HTERT RPE-1 (cell line): ENCODE results near the gene NBPF20.
"Not testable (repeated sequence)": the region's sequence is repeated elsewhere in the genome, so short reads cannot be mapped to it uniquely, and the experiment has no call there.

Experiments used
- in situ Hi-C: fragments of 300-500 bp; cut with MboI; formaldehyde crosslinking; loops from 4 replicates; pipeline ENCODE4 v1.14.3; 2020; ENCODE audit warnings: low sequenced_read_pairs

Gene NBPF20

GRCh38 chr1:145430830-145431229 is 5.4 kb upstream of the NBPF20 start:
- in situ Hi-C loops, result not testable (repeated sequence)

GRCh38 chr1:145429329-145429728 is 3.9 kb upstream of the NBPF20 start:
- in situ Hi-C loops, result not testable (repeated sequence)

DNA sequence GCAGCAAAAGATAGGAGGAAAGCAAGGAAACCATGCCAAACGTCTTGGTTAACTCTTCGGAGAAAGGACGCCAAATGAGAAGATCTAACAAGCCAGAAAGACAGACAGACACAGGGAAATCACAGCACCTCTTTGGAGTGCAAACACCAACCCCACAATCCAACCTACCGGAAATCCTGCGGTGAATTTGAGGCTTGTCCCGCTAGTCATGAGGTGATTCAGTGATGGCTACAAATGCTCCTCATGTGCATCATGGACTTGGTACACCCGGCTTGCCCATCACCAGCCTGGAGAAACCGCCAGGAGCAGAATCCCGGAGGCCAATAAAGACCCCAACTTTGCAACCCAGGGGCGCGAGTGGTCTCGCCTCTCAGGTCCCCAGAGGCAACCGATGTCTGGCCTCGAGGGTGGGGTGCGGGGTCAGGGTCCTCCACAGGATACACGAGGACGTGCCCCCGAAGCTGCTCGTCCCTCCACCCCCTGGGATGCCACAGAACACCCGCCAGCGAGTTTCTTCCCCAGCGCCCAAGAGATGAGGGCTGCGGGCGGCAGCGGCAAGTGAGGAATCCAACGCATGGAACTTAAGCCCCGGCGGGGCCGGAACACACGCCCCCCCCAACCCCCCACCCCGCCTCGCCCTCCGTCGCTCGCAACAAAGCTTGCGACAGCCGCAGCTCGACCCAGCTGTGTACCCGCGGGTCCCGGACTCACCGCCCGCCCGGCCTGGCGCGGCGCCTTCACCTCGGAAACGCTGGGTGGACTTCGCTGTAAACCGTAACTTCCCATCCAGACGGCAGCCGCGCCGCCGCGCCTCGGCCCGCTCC is 579 bp downstream of the NBPF20 start:
- in situ Hi-C loops, result not testable (repeated sequence)

DNA sequence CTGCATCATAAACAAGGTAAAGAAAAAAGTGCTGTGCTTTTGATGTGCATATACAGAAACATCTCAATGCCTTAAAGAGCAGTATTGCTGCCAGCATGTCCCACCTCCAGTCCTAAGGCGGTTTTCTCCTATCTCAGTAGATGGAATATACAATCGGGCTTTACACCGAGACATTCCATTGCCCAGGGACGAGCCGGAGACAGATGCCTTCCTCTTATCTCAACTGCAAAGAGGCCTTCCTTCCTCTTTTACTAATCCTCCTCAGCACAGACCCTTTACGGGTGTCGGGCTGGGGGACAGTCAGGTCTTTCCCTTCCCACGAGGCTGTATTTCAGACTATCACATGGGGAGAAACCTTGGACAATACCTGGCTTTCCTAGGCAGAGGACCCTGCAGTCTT is 10.3 kb downstream of the NBPF20 start:
- in situ Hi-C loops, result not testable (repeated sequence)

DNA sequence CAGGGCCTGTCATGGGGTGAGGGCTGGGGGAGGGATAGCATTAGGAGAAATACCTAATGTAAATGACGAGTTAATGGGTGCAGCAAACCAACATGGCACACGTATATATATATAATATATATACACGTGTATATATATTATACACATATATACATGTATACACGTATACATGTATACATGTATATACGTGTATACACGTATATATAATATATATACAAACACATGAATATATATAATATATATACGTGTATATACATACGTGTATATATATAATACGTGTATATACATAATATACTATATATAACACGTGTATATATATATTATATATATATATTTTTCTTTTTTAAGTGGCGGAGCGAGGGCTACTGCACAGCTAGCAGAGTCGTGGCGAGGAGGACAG is 18.1 kb downstream of the NBPF20 start:
- in situ Hi-C loops, result not testable (repeated sequence)

DNA sequence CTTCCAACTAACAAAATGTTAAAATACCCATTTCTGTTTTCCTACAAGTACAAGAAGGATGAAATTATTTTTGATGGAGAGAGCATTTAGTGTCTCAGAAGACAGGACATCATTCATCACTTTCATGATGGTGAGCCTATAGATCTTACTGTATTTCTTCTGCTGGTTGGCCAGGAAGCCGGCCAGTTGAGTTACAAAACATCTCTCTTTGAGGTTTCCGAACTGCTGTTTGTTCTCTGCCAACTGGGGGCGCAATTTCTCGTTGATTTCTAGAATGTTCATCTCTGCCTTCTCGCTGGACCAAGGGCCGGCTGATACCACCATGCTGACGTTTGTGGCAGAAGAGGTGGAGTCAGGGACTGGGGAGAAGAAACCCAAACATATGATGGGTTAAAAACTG is 20.5 kb downstream of the NBPF20 start:
- in situ Hi-C loops, result not testable (repeated sequence)

- in situ Hi-C loops, result not testable (repeated sequence)
These were observed 24.7 kb downstream of the NBPF20 start for GRCh38 chr1:145400701-145401100.
